SK-N-SH (cell line): ENCODE data around the gene NSUN7.

Experiments used
- CHD2 ChIP-seq: fragments of 150-350 bp; IDR thresholded peaks from 2 replicates; pipeline ENCODE4 v1.6.1; 2018; ENCODE audit warnings: low read length; ENCODE audit not compliant: partially characterized antibody
- EZH2phosphoT487 ChIP-seq: fragments of 200-600 bp; sonication (generic); IDR thresholded peaks from 2 replicates; pipeline ENCODE4 v1.6.1; 2017; ENCODE audit warnings: low read depth, mixed run types, mild to moderate bottlenecking, antibody characterized with exemption, moderate library complexity, borderline replicate concordance
- GABPA ChIP-seq: IDR thresholded peaks from 2 replicates; pipeline ENCODE4 v1.4.0; 2012; ENCODE audit warnings: low read depth, mild to moderate bottlenecking
- POLR2AphosphoS5 ChIP-seq: IDR thresholded peaks from 2 replicates; pipeline ENCODE4 v1.6.1; 2012; ENCODE audit warnings: low read depth, low read length
- RAD21 ChIP-seq: IDR thresholded peaks from 2 replicates; pipeline ENCODE4 v1.6.1; 2012; ENCODE audit warnings: mild to moderate bottlenecking, low read length
- TAF1 ChIP-seq: IDR thresholded peaks from 2 replicates; pipeline ENCODE4 v1.6.1; 2012; ENCODE audit warnings: low read depth, mild to moderate bottlenecking, low read length, moderate library complexity, borderline replicate concordance
- YY1 ChIP-seq: IDR thresholded peaks from 2 replicates; pipeline ENCODE4 v1.4.0; 2012; ENCODE audit warnings: low read depth, mild to moderate bottlenecking
- TF ChIP-seq, protein P1 (sequence below): fragments of 200-600 bp; sonication (generic); IDR thresholded peaks from 2 replicates; pipeline ENCODE4 v1.6.1; 2017; ENCODE audit warnings: antibody characterized with exemption, mild to moderate bottlenecking, moderate library complexity
- TF ChIP-seq, protein P2 (sequence below): fragments of 150-350 bp; IDR thresholded peaks from 2 replicates; pipeline ENCODE4 v1.6.1; 2016; ENCODE audit warnings: mild to moderate bottlenecking, low read depth, low read length
- TF ChIP-seq, protein P3 (sequence below): IDR thresholded peaks from 2 replicates; pipeline ENCODE4 v1.4.0; 2012; ENCODE audit warnings: low read depth, borderline replicate concordance
- TF ChIP-seq, protein P4 (sequence below): IDR thresholded peaks from 2 replicates; pipeline ENCODE4 v1.6.1; 2012; ENCODE audit warnings: mild to moderate bottlenecking, low read depth, low read length, moderate library complexity

DNA sequence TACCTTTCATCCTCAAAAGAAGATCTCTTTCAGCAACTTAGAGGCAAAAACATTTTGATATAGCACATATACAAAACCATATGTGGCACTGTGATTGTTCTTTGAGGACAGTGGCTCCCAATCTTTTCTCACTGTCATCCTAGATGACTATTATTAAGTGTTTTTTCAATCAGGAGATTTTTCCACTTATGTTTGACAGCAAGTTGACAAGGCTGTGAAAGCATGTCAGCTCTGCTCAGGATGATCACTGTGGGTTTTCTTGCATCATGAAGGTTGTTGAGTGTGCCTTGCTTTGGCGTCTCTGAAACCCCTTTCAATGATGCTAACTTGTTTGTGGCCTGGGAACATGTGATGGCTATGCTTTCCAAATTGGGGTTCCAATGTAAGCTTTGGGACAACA lies 20.2 kb upstream of the NSUN7 start:
- TF ChIP-seq TAF1: no peak
- TF ChIP-seq, protein P1, sequence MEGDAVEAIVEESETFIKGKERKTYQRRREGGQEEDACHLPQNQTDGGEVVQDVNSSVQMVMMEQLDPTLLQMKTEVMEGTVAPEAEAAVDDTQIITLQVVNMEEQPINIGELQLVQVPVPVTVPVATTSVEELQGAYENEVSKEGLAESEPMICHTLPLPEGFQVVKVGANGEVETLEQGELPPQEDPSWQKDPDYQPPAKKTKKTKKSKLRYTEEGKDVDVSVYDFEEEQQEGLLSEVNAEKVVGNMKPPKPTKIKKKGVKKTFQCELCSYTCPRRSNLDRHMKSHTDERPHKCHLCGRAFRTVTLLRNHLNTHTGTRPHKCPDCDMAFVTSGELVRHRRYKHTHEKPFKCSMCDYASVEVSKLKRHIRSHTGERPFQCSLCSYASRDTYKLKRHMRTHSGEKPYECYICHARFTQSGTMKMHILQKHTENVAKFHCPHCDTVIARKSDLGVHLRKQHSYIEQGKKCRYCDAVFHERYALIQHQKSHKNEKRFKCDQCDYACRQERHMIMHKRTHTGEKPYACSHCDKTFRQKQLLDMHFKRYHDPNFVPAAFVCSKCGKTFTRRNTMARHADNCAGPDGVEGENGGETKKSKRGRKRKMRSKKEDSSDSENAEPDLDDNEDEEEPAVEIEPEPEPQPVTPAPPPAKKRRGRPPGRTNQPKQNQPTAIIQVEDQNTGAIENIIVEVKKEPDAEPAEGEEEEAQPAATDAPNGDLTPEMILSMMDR: no peak
- TF ChIP-seq POLR2AphosphoS5: no peak
- TF ChIP-seq, protein P2, sequence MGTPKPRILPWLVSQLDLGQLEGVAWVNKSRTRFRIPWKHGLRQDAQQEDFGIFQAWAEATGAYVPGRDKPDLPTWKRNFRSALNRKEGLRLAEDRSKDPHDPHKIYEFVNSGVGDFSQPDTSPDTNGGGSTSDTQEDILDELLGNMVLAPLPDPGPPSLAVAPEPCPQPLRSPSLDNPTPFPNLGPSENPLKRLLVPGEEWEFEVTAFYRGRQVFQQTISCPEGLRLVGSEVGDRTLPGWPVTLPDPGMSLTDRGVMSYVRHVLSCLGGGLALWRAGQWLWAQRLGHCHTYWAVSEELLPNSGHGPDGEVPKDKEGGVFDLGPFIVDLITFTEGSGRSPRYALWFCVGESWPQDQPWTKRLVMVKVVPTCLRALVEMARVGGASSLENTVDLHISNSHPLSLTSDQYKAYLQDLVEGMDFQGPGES: no peak
- TF ChIP-seq RAD21: no peak
- TF ChIP-seq CHD2: no peak
- no peak for TF ChIP-seq YY1
- no peak for TF ChIP-seq GABPA
- no peak for TF ChIP-seq EZH2phosphoT487
- TF ChIP-seq, protein P3, sequence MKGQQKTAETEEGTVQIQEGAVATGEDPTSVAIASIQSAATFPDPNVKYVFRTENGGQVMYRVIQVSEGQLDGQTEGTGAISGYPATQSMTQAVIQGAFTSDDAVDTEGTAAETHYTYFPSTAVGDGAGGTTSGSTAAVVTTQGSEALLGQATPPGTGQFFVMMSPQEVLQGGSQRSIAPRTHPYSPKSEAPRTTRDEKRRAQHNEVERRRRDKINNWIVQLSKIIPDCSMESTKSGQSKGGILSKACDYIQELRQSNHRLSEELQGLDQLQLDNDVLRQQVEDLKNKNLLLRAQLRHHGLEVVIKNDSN: no peak
- TF ChIP-seq, protein P4, sequence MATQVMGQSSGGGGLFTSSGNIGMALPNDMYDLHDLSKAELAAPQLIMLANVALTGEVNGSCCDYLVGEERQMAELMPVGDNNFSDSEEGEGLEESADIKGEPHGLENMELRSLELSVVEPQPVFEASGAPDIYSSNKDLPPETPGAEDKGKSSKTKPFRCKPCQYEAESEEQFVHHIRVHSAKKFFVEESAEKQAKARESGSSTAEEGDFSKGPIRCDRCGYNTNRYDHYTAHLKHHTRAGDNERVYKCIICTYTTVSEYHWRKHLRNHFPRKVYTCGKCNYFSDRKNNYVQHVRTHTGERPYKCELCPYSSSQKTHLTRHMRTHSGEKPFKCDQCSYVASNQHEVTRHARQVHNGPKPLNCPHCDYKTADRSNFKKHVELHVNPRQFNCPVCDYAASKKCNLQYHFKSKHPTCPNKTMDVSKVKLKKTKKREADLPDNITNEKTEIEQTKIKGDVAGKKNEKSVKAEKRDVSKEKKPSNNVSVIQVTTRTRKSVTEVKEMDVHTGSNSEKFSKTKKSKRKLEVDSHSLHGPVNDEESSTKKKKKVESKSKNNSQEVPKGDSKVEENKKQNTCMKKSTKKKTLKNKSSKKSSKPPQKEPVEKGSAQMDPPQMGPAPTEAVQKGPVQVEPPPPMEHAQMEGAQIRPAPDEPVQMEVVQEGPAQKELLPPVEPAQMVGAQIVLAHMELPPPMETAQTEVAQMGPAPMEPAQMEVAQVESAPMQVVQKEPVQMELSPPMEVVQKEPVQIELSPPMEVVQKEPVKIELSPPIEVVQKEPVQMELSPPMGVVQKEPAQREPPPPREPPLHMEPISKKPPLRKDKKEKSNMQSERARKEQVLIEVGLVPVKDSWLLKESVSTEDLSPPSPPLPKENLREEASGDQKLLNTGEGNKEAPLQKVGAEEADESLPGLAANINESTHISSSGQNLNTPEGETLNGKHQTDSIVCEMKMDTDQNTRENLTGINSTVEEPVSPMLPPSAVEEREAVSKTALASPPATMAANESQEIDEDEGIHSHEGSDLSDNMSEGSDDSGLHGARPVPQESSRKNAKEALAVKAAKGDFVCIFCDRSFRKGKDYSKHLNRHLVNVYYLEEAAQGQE: no peak
